ENCODE results near the gene CACNA1H.

DNA sequence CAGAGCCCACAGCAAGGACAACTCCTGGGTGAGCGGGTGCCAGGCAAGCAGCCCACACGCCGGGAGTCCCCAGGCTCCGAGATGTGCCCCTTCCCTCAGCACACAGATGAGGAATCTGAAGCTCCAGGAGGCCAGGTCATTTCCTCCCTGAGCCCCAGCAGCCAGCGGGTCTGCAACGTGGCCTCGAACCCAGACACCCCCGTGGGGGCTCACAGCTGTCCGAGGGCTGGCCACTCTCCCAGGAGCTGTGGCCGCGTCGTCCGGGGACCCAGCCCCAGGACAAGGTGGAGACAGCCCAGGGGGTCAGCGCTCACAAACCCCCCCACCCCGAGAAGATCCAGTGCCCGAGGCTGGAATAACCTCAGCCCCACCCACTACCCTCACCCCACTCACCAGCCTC, 39.4 kb upstream of the CACNA1H start:
- TF ChIP-seq POLR2A (IDR thresholded peaks at IDR 0.05; ENCODE audit: low read depth, low read length) (no peak), POLR2AphosphoS5 (IDR thresholded peaks at IDR 0.05; ENCODE audit: low read depth, low read length) (no peak), TAF1 (IDR thresholded peaks at IDR 0.05; ENCODE audit: borderline replicate concordance, low read depth, low read length) (no peak)
